Measurements from ENCODE around the gene BPIFA3.

DNA sequence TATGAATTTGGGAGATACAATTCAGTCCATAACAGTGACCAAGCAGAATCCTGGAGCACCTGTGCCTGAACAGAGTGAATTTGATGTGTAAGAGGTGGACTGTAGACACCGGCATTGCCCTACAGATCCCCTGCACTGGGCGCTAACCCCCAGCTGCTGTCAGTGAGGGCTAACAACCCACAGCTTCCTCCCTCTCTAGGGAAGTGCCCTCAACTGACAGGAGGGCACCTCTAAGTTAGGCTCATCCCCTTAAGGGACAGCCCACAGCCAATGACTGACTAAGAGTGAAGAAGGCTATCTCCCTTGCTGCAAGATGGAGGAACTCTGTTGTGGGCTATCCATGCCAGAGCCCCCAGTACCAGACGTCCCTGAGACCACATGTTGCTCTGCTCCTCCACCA is 50.5 kb downstream of the BPIFA3 start:
- TF ChIP-seq ZBTB1 (tag by site-specific recombination; IDR thresholded peaks at IDR 0.05), result no peak
- no peak for TF ChIP-seq TRIM28 (IDR thresholded peaks at IDR 0.05; ENCODE audit: borderline replicate concordance, low read length)
- no peak for TF ChIP-seq ZNF274 (IDR thresholded peaks at IDR 0.05; ENCODE audit: low read length)
- no peak for TF ChIP-seq ZNF274 (tag by site-specific recombination; IDR thresholded peaks at IDR 0.05; ENCODE audit: borderline replicate concordance)
- TF ChIP-seq ZNF24 (tag by site-specific recombination; IDR thresholded peaks at IDR 0.05), result no peak
- TF ChIP-seq, protein P1, sequence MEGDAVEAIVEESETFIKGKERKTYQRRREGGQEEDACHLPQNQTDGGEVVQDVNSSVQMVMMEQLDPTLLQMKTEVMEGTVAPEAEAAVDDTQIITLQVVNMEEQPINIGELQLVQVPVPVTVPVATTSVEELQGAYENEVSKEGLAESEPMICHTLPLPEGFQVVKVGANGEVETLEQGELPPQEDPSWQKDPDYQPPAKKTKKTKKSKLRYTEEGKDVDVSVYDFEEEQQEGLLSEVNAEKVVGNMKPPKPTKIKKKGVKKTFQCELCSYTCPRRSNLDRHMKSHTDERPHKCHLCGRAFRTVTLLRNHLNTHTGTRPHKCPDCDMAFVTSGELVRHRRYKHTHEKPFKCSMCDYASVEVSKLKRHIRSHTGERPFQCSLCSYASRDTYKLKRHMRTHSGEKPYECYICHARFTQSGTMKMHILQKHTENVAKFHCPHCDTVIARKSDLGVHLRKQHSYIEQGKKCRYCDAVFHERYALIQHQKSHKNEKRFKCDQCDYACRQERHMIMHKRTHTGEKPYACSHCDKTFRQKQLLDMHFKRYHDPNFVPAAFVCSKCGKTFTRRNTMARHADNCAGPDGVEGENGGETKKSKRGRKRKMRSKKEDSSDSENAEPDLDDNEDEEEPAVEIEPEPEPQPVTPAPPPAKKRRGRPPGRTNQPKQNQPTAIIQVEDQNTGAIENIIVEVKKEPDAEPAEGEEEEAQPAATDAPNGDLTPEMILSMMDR (tag by site-specific recombination; IDR thresholded peaks at IDR 0.05), result no peak
- TF ChIP-seq ZBTB7A (tag by site-specific recombination; IDR thresholded peaks at IDR 0.05; ENCODE audit: low read depth), result no peak
- TF ChIP-seq ZNF777 (tag by site-specific recombination; IDR thresholded peaks at IDR 0.05; ENCODE audit: borderline replicate concordance), result no peak
